Muscle layer of duodenum (tissue), 2 donors: Measurements from ENCODE around the gene GABRP.

Experiments
- H3K27ac ChIP-seq: one replicate; pipeline ENCODE4 v1.7.0; 2013; ENCODE audit warnings: mild to moderate bottlenecking, low read length
- H3K27me3 ChIP-seq: one replicate; pipeline ENCODE4 v1.7.0; 2013; ENCODE audit warnings: low read depth, mild to moderate bottlenecking, control low read depth, low read length
- H3K36me3 ChIP-seq, 2 donors: one replicate each; pipeline ENCODE4 v1.7.0; 2013; ENCODE audit warnings: low read length in 2 of 2, control low read depth in 1 of 2, mild to moderate bottlenecking in 1 of 2; ENCODE audit not compliant: insufficient read depth in 2 of 2, control insufficient read depth in 1 of 2
- H3K4me1 ChIP-seq, 2 donors: one replicate each; pipeline ENCODE4 v1.7.0; 2013; ENCODE audit warnings: low read length in 2 of 2, mild to moderate bottlenecking in 2 of 2, control low read depth in 1 of 2, moderate library complexity in 1 of 2; ENCODE audit not compliant: insufficient read depth in 2 of 2, control insufficient read depth in 1 of 2
- H3K4me3 ChIP-seq, 2 donors: one replicate each; pipeline ENCODE4 v1.7.0; 2013; ENCODE audit warnings: low read length in 2 of 2, low read depth in 1 of 2, mild to moderate bottlenecking in 1 of 2
- H3K9me3 ChIP-seq, 2 donors: one replicate each; pipeline ENCODE4 v1.7.0; 2013; ENCODE audit warnings: low read length in 2 of 2, control low read depth in 1 of 2, mild to moderate bottlenecking in 1 of 2; ENCODE audit not compliant: control insufficient read depth in 1 of 2
- donor health status: healthy.

Gene GABRP

DNA sequence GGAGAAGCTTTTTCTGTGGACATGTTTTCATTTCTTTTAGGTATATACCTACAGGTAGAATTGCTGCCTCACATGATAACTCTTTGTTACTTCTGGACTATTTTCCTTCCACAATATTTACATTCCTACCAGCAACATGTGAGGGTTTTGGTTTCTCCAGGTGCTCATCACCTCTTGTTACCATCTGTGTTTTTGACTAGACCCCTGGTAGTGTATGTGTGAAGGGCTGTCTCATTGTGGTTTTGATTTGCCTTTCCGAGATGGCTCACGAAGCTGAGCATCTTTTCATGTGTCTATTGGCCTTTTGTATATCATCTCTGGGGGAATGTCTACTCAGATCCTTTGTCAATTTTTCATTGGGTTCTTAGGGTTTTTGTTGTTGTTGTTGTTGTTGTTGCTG lies 61.1 kb downstream of the GABRP start:
- no peak overlapping the region for H3K27ac ChIP-seq

GRCh38 chr5:170846416-170846815 lies 62.9 kb downstream of the GABRP start:
- no peaks in the 10 kb centered on the region for H3K27me3 ChIP-seq
- H3K4me3 ChIP-seq = no peak overlapping the region
- H3K9me3 ChIP-seq = no peaks in the 10 kb centered on the region
- no peaks in the 10 kb centered on the region for H3K36me3 ChIP-seq
- no peaks in the 10 kb centered on the region for H3K4me1 ChIP-seq
- no peak overlapping the region for H3K27ac ChIP-seq

More for the DNA sequence above, 61.1 kb downstream of the GABRP start:
- Histone ChIP-seq H3K27me3 (no peaks in the 10 kb centered on the region), H3K9me3 (no peaks in the 10 kb centered on the region), H3K4me1 (no peaks in the 10 kb centered on the region), H3K36me3 (no peaks in the 10 kb centered on the region), H3K4me3 (no peak overlapping the region)

DNA sequence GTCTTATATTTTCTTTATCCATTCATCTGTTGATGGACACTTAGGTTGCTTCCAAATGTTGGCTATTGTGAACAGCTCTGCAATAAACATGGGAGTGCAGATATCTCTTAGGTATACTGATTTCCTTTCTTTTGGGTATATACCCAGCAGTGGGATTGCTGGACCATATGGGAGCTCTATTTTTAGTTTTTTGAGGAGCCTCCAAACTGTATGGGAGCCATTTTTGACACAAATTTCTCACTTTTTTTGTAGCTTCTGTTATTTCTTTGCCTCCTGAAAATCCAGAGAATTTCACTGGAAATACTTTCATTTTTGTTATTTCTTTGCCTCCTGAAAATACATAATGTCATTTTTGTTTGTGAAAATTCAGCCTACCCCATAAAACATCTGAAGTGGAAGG lies 63.3 kb downstream of the GABRP start:
- Histone ChIP-seq H3K27ac (no peak overlapping the region), H3K27me3 (no peaks in the 10 kb centered on the region), H3K4me3 (no peak overlapping the region), H3K9me3 (no peaks in the 10 kb centered on the region), H3K36me3 (no peaks in the 10 kb centered on the region), H3K4me1 (no peaks in the 10 kb centered on the region)

GRCh38 chr5:170848033-170848432 lies 64.5 kb downstream of the GABRP start:
- Histone ChIP-seq H3K27ac (no peak overlapping the region), H3K9me3 (no peaks in the 10 kb centered on the region), H3K4me1 (no peaks in the 10 kb centered on the region), H3K27me3 (no peaks in the 10 kb centered on the region), H3K36me3 (no peaks in the 10 kb centered on the region), H3K4me3 (no peak overlapping the region)

DNA sequence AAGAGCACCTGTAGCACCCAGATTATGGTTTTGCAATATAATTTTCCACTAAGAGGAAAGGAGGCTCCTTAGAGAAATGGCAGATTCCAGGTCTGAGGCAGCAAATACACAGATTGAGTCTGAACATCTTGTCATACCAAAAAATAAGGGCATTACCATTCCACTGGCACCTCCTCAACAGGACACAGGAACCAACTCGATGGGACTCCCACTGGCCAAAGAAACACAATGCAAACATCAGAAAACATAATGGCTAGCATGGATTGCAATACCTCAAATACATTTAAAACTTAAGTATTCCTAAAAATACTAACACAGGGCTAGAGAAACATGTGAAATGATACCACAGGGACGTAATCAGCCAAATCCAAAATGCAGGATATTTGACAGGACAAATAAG lies 65.8 kb downstream of the GABRP start:
- H3K36me3 ChIP-seq = no peaks in the 10 kb centered on the region
- H3K9me3 ChIP-seq = no peaks in the 10 kb centered on the region
- H3K4me1 ChIP-seq = no peaks in the 10 kb centered on the region
- H3K4me3 ChIP-seq = no peak overlapping the region
- no peaks in the 10 kb centered on the region for H3K27me3 ChIP-seq
- H3K27ac ChIP-seq = no peak overlapping the region

DNA sequence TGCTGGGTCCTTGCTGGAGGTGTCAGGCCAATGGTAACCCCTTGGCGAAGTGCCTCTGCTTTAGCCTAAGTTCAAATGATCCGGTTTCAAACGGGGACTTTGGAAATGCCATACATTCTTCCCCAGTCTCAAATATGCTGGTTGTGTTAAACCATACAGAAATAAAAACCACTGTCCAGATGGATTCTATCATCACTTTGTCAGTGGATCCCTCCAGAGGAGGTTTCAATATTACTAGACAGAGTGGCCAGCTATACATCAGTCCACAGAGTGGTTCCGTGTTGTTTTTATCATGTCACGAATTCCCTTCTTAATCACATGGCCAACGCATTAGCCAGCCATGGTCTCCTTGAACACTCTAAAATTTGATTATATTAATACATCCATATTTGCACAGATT lies 71.0 kb downstream of the GABRP start:
- no peaks in the 10 kb centered on the region for H3K4me1 ChIP-seq
- no peaks in the 10 kb centered on the region for H3K27me3 ChIP-seq
- no peak overlapping the region for H3K27ac ChIP-seq
- no peaks in the 10 kb centered on the region for H3K36me3 ChIP-seq
- H3K9me3 ChIP-seq = peaks cover 0 to under 1% of the 10 kb centered on the region in 2 donors
- no peak overlapping the region for H3K4me3 ChIP-seq

DNA sequence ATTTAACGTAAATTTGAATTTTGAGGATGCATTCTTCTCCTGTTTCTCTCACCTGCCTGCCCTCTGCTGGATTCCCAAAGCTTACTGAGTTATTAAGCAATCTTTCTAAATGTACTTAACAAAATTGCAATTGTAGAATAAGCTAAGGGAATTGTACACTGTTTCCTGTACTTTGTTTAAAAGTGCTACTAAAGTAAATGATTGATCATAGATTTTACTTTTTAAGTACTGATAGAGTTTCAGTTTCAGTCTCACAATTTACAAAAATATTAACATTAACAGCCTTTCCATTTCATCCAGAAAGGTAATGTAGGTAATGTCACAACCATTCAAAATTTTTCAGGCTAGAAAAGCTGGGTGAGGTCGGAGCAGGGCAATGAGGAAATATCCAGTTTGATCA lies 73.5 kb downstream of the GABRP start:
- H3K27me3 ChIP-seq = no peaks in the 10 kb centered on the region
- H3K36me3 ChIP-seq = no peaks in the 10 kb centered on the region
- H3K4me3 ChIP-seq = no peak overlapping the region
- H3K4me1 ChIP-seq = no peaks in the 10 kb centered on the region
- H3K9me3 ChIP-seq = peaks cover 7 to 12% of the 10 kb centered on the region in 2 donors
- no peak overlapping the region for H3K27ac ChIP-seq

GRCh38 chr5:170860415-170860814 lies 76.9 kb downstream of the GABRP start:
- Histone ChIP-seq H3K36me3 (no peaks in the 10 kb centered on the region), H3K27ac (no peak overlapping the region), H3K27me3 (no peaks in the 10 kb centered on the region), H3K9me3 (peaks cover 7 to 12% of the 10 kb centered on the region in 2 donors), H3K4me1 (peaks cover 0 to 5% of the 10 kb centered on the region in 2 donors), H3K4me3 (no peak overlapping the region)

DNA sequence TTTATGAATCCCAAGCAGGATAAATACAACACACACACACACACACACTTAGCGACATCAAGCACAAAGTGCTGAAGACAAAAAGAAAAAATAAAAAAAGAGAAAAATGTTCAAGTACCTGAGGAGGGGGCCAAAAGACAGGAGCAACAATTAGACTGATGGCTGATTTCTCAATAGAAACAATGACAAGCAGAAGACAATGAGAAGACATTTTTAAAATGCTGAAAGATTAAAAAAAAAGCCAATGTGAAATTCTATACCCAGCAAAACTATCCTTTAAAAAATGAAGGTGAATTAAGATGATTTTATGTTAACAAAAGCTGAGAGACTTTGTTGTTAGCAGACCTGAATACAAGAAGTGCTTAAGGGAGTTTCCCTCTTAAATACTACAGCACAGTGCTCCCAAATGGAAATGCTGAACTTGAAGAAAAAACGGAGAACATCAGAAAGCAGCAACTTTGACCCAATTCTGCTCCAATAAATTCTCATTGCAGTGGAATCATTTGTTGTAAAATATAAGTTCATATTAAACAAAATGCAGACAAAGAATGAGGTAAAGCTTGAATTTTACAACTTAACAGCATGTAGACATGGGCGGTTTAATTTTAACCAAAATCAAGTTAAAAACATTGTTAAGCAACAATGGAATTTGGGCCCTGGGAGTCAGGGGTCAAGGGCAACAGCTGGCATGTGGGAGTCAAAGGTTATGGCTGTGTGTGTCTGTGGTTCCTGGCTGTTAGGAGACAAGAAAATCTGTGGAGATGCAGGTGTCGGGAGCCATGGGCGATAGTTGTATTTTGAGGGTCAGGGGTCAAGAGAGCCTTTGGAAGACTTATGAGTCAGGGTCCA lies 77.5 kb downstream of the GABRP start:
- peaks cover 0 to 5% of the 10 kb centered on the region in 2 donors for H3K4me1 ChIP-seq
- no peaks in the 10 kb centered on the region for H3K27me3 ChIP-seq
- H3K9me3 ChIP-seq = peaks cover 7 to 12% of the 10 kb centered on the region in 2 donors
- H3K4me3 ChIP-seq = no peak overlapping the region
- no peak overlapping the region for H3K27ac ChIP-seq
- no peaks in the 10 kb centered on the region for H3K36me3 ChIP-seq

GRCh38 chr5:170861667-170861916 lies 78.1 kb downstream of the GABRP start:
- Histone ChIP-seq H3K36me3 (no peaks in the 10 kb centered on the region), H3K27me3 (no peaks in the 10 kb centered on the region), H3K9me3 (peaks cover 7 to 12% of the 10 kb centered on the region in 2 donors), H3K4me3 (peak overlapping the region in 1 of 2 donors; percentile 73), H3K4me1 (peaks cover 0 to 5% of the 10 kb centered on the region in 2 donors), H3K27ac (no peak overlapping the region)

- peaks cover 0 to 5% of the 10 kb centered on the region in 2 donors for H3K4me1 ChIP-seq
Measured at GRCh38 chr5:170861917-170862766, 78.6 kb downstream of the GABRP start, which contains the start of gene RANBP17. RANBP17 (plus strand) TSS chr5:170862018.

More at GRCh38 chr5:170861917-170862766, 78.6 kb downstream of the GABRP start, which contains the start of gene RANBP17:
- H3K27ac ChIP-seq = no peak within 1 kb of the TSS
- H3K36me3 ChIP-seq = no peaks in the 10 kb centered on the region
- H3K27me3 ChIP-seq = no peaks in the 10 kb centered on the region
- peaks cover 7 to 12% of the 10 kb centered on the region in 2 donors for H3K9me3 ChIP-seq
- H3K4me3 ChIP-seq = peak within 1 kb of the TSS; percentile 47 to 73
